Right lobe of liver (tissue), 6 donors: ENCODE results near the gene ZMYND11. TPM values are rescaled to one million over a fixed set of nuclear protein-coding genes. Genes with fewer than 3 reads are reported as not detected.

Source experiments
- ATAC-seq, 4 donors: fragments of 200-7000 bp; cut with Tn5 transposase; one replicate each; pipeline ENCODE4 v1.9.1; 2020; ENCODE audit warnings: mild to moderate bottlenecking in 4 of 4, moderate library complexity in 4 of 4
- DNase-seq, 3 donors: peaks; one replicate each; pipeline ENCODE4 v3.0.0-alpha.2; 2020
- H3K27ac ChIP-seq, 3 donors: fragments of 200-600 bp; one replicate each; pipeline ENCODE4 v1.8.0; 2022
- H3K27me3 ChIP-seq, 2 donors: fragments of 200-600 bp; one replicate each; pipeline ENCODE4 v1.8.0; 2022
- H3K36me3 ChIP-seq, 4 donors: fragments of 200-600 bp; sonication (generic) in 1 of 4; one replicate each; pipeline versions ENCODE4 v1.5.1 to v1.8.0; 2017 to 2022; ENCODE audit warnings: control low read depth in 1 of 4
- H3K4me1 ChIP-seq, 4 donors: fragments of 200-600 bp; sonication (generic) in 1 of 4; one replicate each; pipeline versions ENCODE4 v1.5.1 to v1.8.0; 2017 to 2022; ENCODE audit warnings: control low read depth in 1 of 4
- H3K4me3 ChIP-seq, 3 donors: fragments of 200-600 bp; one replicate each; pipeline ENCODE4 v1.8.0; 2022
- H3K9me3 ChIP-seq, 4 donors: fragments of 200-600 bp; sonication (generic) in 1 of 4; one replicate each; pipeline versions ENCODE4 v1.5.1 to v1.8.0; 2017 to 2022; ENCODE audit warnings: control low read depth in 1 of 4
- POLR2A ChIP-seq: fragments of 450-650 bp; IDR thresholded peaks from one replicate; pipeline ENCODE4 v1.6.1; 2017; ENCODE audit warnings: antibody characterized with exemption, mild to moderate bottlenecking
- WGBS: methylation state at CpG from one replicate; pipeline ENCODE4 v1.1.6; 2018; ENCODE audit warnings: low coverage, low lambda C conversion rate; ENCODE audit not compliant: insufficient coverage; ENCODE audit errors: missing lambda C conversion rate; 5-methylcytosine and 5-hydroxymethylcytosine counted together
- intact Hi-C, 2 donors: fragments of 100-400 bp; cut with DNase I; formaldehyde crosslinking; loops; one replicate each; pipeline versions ENCODE4 v1.11.2 to v1.14.1; 2022
- total RNA-seq, 6 experiments: library from RNA; depleted of rRNA in 2 of 6; stranded (reverse); fragments of >200 nt in 2 of 6; fragmentation: NEBNext Ultra II Directional in 3 of 6; extraction: Animal tissue kit (Norgen Biotek cat#: 25700) in 3 of 6; gene quantifications; one replicate each; pipeline versions ENCODE4 v1.1.0 to v1.2.4, GENCODE V29; 2016 to 2023
- TF ChIP-seq, protein P1 (sequence below), 4 donors: fragments of 200-600 bp in 3 of 4; fragments of 450-650 bp in 1 of 4; IDR thresholded peaks; one replicate each; pipeline versions ENCODE4 v1.5.1 to v1.8.0; 2016 to 2022; ENCODE audit warnings: antibody characterized with exemption in 4 of 4, mild to moderate bottlenecking in 2 of 4
- donor health status: DM: no; HTN: yes; CAD: no.
- donor health status: DM: no; HTN: no; CAD: no.
- donor health status: DM: no; HTN: no; CAD: no.
- donor health status: DM: no; HTN: yes; CAD: no.
- donor health status: DM: no; HTN: yes; CAD: no.

The ZMYND11 gene
- total RNA-seq, 6 experiments from 2014 or later, result 22.5 to 30.6 (median 24.4) TPM

GRCh38 chr10:194281-194680 lies 59.0 kb downstream of the ZMYND11 start:
- Histone ChIP-seq H3K27me3 (no peaks in the 10 kb centered on the region), H3K9me3 (no peaks in the 10 kb centered on the region), H3K4me3 (no peak overlapping the region), H3K36me3 (no peaks in the 10 kb centered on the region), H3K4me1 (no peaks in the 10 kb centered on the region), H3K27ac (no peak overlapping the region)
- DNase-seq, result no peak
- 90% methylated on average over 2 of the region's 5 CpGs for WGBS
- intact Hi-C loops, result no loop called here
- ATAC-seq, result no peak
- TF ChIP-seq, protein P1, sequence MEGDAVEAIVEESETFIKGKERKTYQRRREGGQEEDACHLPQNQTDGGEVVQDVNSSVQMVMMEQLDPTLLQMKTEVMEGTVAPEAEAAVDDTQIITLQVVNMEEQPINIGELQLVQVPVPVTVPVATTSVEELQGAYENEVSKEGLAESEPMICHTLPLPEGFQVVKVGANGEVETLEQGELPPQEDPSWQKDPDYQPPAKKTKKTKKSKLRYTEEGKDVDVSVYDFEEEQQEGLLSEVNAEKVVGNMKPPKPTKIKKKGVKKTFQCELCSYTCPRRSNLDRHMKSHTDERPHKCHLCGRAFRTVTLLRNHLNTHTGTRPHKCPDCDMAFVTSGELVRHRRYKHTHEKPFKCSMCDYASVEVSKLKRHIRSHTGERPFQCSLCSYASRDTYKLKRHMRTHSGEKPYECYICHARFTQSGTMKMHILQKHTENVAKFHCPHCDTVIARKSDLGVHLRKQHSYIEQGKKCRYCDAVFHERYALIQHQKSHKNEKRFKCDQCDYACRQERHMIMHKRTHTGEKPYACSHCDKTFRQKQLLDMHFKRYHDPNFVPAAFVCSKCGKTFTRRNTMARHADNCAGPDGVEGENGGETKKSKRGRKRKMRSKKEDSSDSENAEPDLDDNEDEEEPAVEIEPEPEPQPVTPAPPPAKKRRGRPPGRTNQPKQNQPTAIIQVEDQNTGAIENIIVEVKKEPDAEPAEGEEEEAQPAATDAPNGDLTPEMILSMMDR (IDR thresholded peaks at IDR 0.05), result no peak
- no peak for TF ChIP-seq POLR2A

- Histone ChIP-seq H3K27ac (no peak overlapping the region), H3K4me3 (no peak overlapping the region), H3K9me3 (no peaks in the 10 kb centered on the region), H3K36me3 (no peaks in the 10 kb centered on the region), H3K27me3 (no peaks in the 10 kb centered on the region), H3K4me1 (no peaks in the 10 kb centered on the region)
- TF ChIP-seq, protein P1 (IDR thresholded peaks at IDR 0.05), result no peak
- intact Hi-C loops, result no loop called here
- no peak for ATAC-seq
- no peak for DNase-seq
- 100% methylated on average over 1 of the region's 1 CpG for WGBS
These were observed 65.2 kb downstream of the ZMYND11 start for GRCh38 chr10:200405-200804.

- Histone ChIP-seq H3K27ac (no peak overlapping the region), H3K4me3 (no peak overlapping the region), H3K9me3 (no peaks in the 10 kb centered on the region), H3K4me1 (no peaks in the 10 kb centered on the region), H3K36me3 (no peaks in the 10 kb centered on the region), H3K27me3 (no peaks in the 10 kb centered on the region)
- TF ChIP-seq POLR2A, result no peak
- TF ChIP-seq, protein P1 (IDR thresholded peaks at IDR 0.05), result no peak
- intact Hi-C loops, result no loop called here
- DNase-seq, result no peak
- 88% methylated on average over 3 of the region's 6 CpGs for WGBS
- no peak for ATAC-seq
These were observed 66.1 kb downstream of the ZMYND11 start for GRCh38 chr10:201328-201771.

DNA sequence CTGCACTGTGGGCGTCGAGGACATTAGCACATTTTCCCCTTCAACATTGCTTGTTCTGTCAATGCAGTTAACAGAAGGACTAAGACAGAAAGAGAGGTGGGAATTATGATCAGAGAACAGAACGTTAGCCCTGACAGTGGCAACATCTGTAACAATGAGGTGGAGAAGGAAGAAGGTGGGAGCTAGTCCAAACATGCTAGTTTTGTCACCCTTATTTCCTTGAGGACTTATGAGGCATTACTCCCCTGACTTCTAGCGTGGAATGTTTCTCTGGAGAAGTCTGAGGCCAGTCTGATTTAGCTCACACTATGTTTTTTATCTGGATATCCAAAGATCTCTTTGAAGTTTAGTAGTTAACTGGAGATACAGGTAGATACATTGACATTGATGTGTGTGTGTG lies 73.4 kb downstream of the ZMYND11 start:
- H3K27me3 ChIP-seq, result no peaks in the 10 kb centered on the region
- no peaks in the 10 kb centered on the region for H3K9me3 ChIP-seq
- no peak for TF ChIP-seq POLR2A
- TF ChIP-seq, protein P1 (IDR thresholded peaks at IDR 0.05), result no peak
- ATAC-seq (no peak), DNase-seq (no peak)
- peaks cover 0 to 5% (median 0%) of the 10 kb centered on the region in 4 donors for H3K36me3 ChIP-seq
- intact Hi-C loops, result no loop called here
- H3K27ac ChIP-seq, result no peak overlapping the region
- H3K4me1 ChIP-seq, result no peaks in the 10 kb centered on the region
- no peak overlapping the region for H3K4me3 ChIP-seq
- WGBS, result 93% methylated on average over 4 of the region's 4 CpGs

- Histone ChIP-seq H3K27me3 (no peaks in the 10 kb centered on the region), H3K4me1 (no peaks in the 10 kb centered on the region), H3K36me3 (peaks cover 0 to 5% (median 0%) of the 10 kb centered on the region in 4 donors), H3K4me3 (no peak overlapping the region), H3K9me3 (no peaks in the 10 kb centered on the region), H3K27ac (no peak overlapping the region)
- intact Hi-C loops, result no loop called here
- DNase-seq (no peak), ATAC-seq (peak in 3 of 4 donors; percentile 31 to 45 (median 38))
- WGBS, result 83% methylated on average over 6 of the region's 6 CpGs
- TF ChIP-seq, protein P1 (IDR thresholded peaks at IDR 0.05), result peak; percentile 13 to 38 (median 30)
- TF ChIP-seq POLR2A, result no peak
These were observed 74.1 kb downstream of the ZMYND11 start for GRCh38 chr10:209357-209756.
